Activated CD8-positive, alpha-beta T cell treated with anti-CD3 and anti-CD28 coated beads, Interleukin-2, amount 10 ng/mL, durations not matched to agents 7 days and 5 days (primary cell): Measurements from ENCODE around the gene FAM120C. TPM values are rescaled to one million over a fixed set of nuclear protein-coding genes. Genes with fewer than 3 reads are reported as not detected.

Experiments used
- ATAC-seq: fragments of 150-1000 bp; cut with Tn5 transposase; one replicate; pipeline ENCODE4 v1.10.0; 2021; ENCODE audit warnings: moderate library complexity
- CTCF ChIA-PET: fragments of 350-600 bp; sonication (Branson Sonifier 250); formaldehyde crosslinking; loops from one replicate; lab custom pipeline; 2021; ENCODE audit warnings: antibody characterized with exemption; lab: Charles Lee
- POLR2A ChIA-PET: fragments of 350-600 bp; sonication (Branson Sonifier 250); formaldehyde crosslinking; loops from one replicate; lab custom pipeline; 2021; ENCODE audit warnings: antibody characterized with exemption; lab: Charles Lee
- DNase-seq: peaks from one replicate; pipeline ENCODE4 v3.0.0-alpha.2; 2020
- H3K27ac Mint-ChIP-seq: one replicate; pipeline ENCODE4 v1.8.0; 2021; ENCODE audit warnings: mild to moderate bottlenecking, mixed read lengths
- H3K27me3 Mint-ChIP-seq: one replicate; pipeline ENCODE4 v1.8.0; 2021; ENCODE audit warnings: low read depth, mixed read lengths
- H3K36me3 Mint-ChIP-seq: one replicate; pipeline ENCODE4 v1.8.0; 2021; ENCODE audit warnings: low read depth, mixed read lengths
- H3K4me1 Mint-ChIP-seq: one replicate; pipeline ENCODE4 v1.8.0; 2021; ENCODE audit warnings: low read depth, mixed read lengths
- H3K4me3 Mint-ChIP-seq: one replicate; pipeline ENCODE4 v1.8.0; 2021; ENCODE audit warnings: mild to moderate bottlenecking, mixed read lengths
- H3K9me3 Mint-ChIP-seq: one replicate; pipeline ENCODE4 v1.8.0; 2022; ENCODE audit warnings: mixed read lengths; ENCODE audit not compliant: insufficient read depth
- total RNA-seq, 2 experiments: library from RNA; stranded (reverse); gene quantifications; one replicate each; pipeline ENCODE4 v1.2.3, GENCODE V29; 2021

Gene FAM120C
- total RNA-seq, 2 experiments from 2014 or later: 10.1 to 10.3 TPM

DNA sequence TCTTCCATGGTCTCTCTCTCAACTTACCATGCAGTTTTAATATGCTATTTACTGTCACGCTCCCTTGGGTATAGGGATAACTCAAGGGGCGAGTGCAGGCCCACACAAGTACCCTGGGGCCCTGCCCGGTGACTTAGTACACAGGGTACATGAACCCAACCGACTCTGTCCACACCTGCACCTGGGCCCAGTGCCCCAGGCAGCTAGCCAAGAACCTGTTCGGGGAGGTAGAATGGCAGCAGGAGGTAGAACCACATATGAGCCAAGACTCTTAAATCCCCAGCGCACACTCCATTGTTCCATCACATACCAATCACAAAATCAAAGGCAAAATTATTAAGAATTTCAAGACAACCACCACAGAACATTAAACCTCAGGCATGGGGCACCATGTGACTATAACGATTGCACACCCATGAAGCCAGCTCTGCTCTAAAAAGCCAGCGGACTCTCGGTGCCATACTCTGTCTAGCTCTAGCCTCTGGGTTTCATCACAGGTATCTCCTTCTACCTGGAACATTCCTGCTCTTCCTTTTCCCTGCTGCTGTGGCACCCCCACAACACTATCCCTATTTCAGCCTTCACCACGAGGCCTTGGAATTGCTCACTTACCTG lies 153.4 kb downstream of the FAM120C start:
- Mint-ChIP-seq H3K4me3 (no peak overlapping the region), H3K9me3 (no peaks in the 10 kb centered on the region), H3K27ac (no peak overlapping the region), H3K36me3 (peaks cover 54% of the 10 kb centered on the region), H3K27me3 (no peaks in the 10 kb centered on the region), H3K4me1 (peaks cover 4% of the 10 kb centered on the region)
- DNase-seq (no peak), ATAC-seq (no peak)
- CTCF ChIA-PET: no interaction called here
- POLR2A ChIA-PET: interaction anchor here (0.6 kb wide), 1 partner anchor 1667 kb away, joined by 3 read pairs; no protein-coding TSS in a partner anchor

- ChIA-PET POLR2A (no interaction called here), CTCF (no interaction called here)
- DNase-seq (no peak), ATAC-seq (no peak)
- peaks cover 53% of the 10 kb centered on the region for H3K36me3 Mint-ChIP-seq
- H3K4me1 Mint-ChIP-seq: peaks cover 4% of the 10 kb centered on the region
- no peak overlapping the region for H3K4me3 Mint-ChIP-seq
- no peaks in the 10 kb centered on the region for H3K9me3 Mint-ChIP-seq
- no peaks in the 10 kb centered on the region for H3K27me3 Mint-ChIP-seq
- no peak overlapping the region for H3K27ac Mint-ChIP-seq
Observed at GRCh38 chrX:54024350-54024749, 158.7 kb downstream of the FAM120C start.

Other genes starting within 250 kb of the FAM120C start
- gene PHF8, start 138.8 kb downstream of the FAM120C start, total RNA-seq: 10 to 100 TPM; 37.4 to 38.8 TPM
- under 1 TPM; 0.03 to 0.05 TPM for gene WNK3, start 174.8 kb upstream of the FAM120C start, total RNA-seq